HCT116 (cell line): ENCODE results near the gene GLDC. TPM values are rescaled to one million over a fixed set of nuclear protein-coding genes. Genes with fewer than 3 reads are reported as not detected.

Experiments
- ATAC-seq: fragments of 200-7000 bp; cut with Tn5 transposase; 2 replicates; pipeline ENCODE4 v1.9.1; 2020; ENCODE audit warnings: mild to moderate bottlenecking, moderate library complexity
- BruUV-seq: library from RNA; stranded (reverse); fragments of 400-500 nt; replicated peaks from 2 replicates; lab custom pipeline; 2021; lab: Mats Ljungman, UMichigan
- CTCF ChIA-PET: fragments of 300-600 bp; sonication (Branson Sonifier 250); formaldehyde crosslinking; loops from one replicate; lab custom pipeline; 2021; ENCODE audit warnings: antibody characterized with exemption; lab: Charles Lee
- POLR2A ChIA-PET: fragments of 300-600, 350-600 bp; sonication (Branson Sonifier 250); formaldehyde crosslinking; loops from one replicate; lab custom pipeline; 2021; ENCODE audit warnings: antibody characterized with exemption; lab: Charles Lee
- RAD21 ChIA-PET, 2 experiments: fragments of 300-600 bp; sonication (Branson Sonifier 250); formaldehyde crosslinking; loops; one replicate each; lab custom pipeline; 2023; ENCODE audit warnings: low total read pairs in 2 of 2; ENCODE audit not compliant: uncharacterized antibody in 2 of 2, unreplicated experiment in 2 of 2, low non-redundant PET in 1 of 2; lab: Charles Lee
- DNase-seq: peaks from one replicate; pipeline ENCODE4 v3.0.0-alpha.2; 2010; ENCODE audit warnings: low read depth, low spot score
- H2AFZ ChIP-seq: fragments of 200-600 bp; shearing (Covaris generic), sonication (generic); 2 replicates; pipeline ENCODE4 v1.6.1; 2017; ENCODE audit warnings: low read depth, mixed run types, mixed read lengths, antibody characterized with exemption, low read length; ENCODE audit not compliant: poor library complexity, severe bottlenecking
- H3K27ac ChIP-seq: 2 replicates; pipeline ENCODE4 v1.5.1; 2012; ENCODE audit warnings: low read depth, low read length
- H3K27me3 ChIP-seq: fragments of 200-600 bp; sonication (generic); 2 replicates; pipeline ENCODE4 v1.6.1; 2016; ENCODE audit warnings: mixed run types, low read length, mixed read lengths; ENCODE audit not compliant: insufficient read depth
- H3K36me3 ChIP-seq, 2 experiments: fragments of 200-500 bp in 1 of 2; fragments of 200-600 bp in 1 of 2; sonication (Bioruptor generic) in 1 of 2; sonication (generic) in 1 of 2; 2 replicates each; pipeline versions ENCODE4 v1.5.1 to v1.6.1; 2014 to 2016; ENCODE audit warnings: low read length in 2 of 2, inconsistent platforms in 1 of 2, mixed read lengths in 1 of 2, mixed run types in 1 of 2; ENCODE audit not compliant: insufficient read depth in 2 of 2, control insufficient read depth in 1 of 2
- H3K4me1 ChIP-seq, 2 experiments: fragments of 200-600 bp in 1 of 2; sonication (generic) in 1 of 2; 2 replicates each; pipeline versions ENCODE4 v1.5.1 to v1.6.1; 2012 to 2017; ENCODE audit warnings: low read length in 2 of 2, inconsistent platforms in 1 of 2, mild to moderate bottlenecking in 1 of 2, mixed read lengths in 1 of 2, mixed run types in 1 of 2, moderate library complexity in 1 of 2; ENCODE audit not compliant: insufficient read depth in 2 of 2, control insufficient read depth in 1 of 2
- H3K4me2 ChIP-seq: fragments of 200-600 bp; sonication (generic); 2 replicates; pipeline ENCODE4 v1.6.1; 2017; ENCODE audit warnings: mixed run types, low read length, mixed read lengths
- H3K4me3 ChIP-seq, 2 experiments: fragments of 200-600 bp in 1 of 2; sonication (generic) in 1 of 2; replicated peaks in 1 of 2; 2 replicates each; pipeline ENCODE4 v1.5.1; 2011 to 2016; ENCODE audit warnings: low read length in 2 of 2, control low read depth in 1 of 2, low read depth in 1 of 2, mild to moderate bottlenecking in 1 of 2, mixed read lengths in 1 of 2, mixed run types in 1 of 2
- H3K79me2 ChIP-seq: fragments of 200-600 bp; sonication (generic); 2 replicates; pipeline ENCODE4 v1.6.1; 2017; ENCODE audit warnings: mild to moderate bottlenecking, mixed run types, low read length, moderate library complexity, mixed read lengths; ENCODE audit not compliant: insufficient read depth
- H3K9ac ChIP-seq: fragments of 200-600 bp; sonication (generic); 2 replicates; pipeline ENCODE4 v1.6.1; 2016; ENCODE audit warnings: low read length, mixed read lengths
- H3K9me2 ChIP-seq: fragments of 200-600 bp; sonication (generic), shearing (Covaris generic); 2 replicates; pipeline ENCODE4 v1.6.1; 2017; ENCODE audit warnings: mixed run types, mild to moderate bottlenecking, moderate library complexity; ENCODE audit not compliant: insufficient read depth
- H3K9me3 ChIP-seq, 2 experiments: fragments of 200-500 bp in 1 of 2; fragments of 200-600 bp in 1 of 2; sonication (Bioruptor generic) in 1 of 2; sonication (generic) in 1 of 2; 2 replicates each; pipeline ENCODE4 v1.6.1; 2014 to 2017; ENCODE audit warnings: low read length in 2 of 2, mixed read lengths in 2 of 2, inconsistent platforms in 1 of 2, low read depth in 1 of 2, mild to moderate bottlenecking in 1 of 2, mixed run types in 1 of 2, moderate library complexity in 1 of 2; ENCODE audit not compliant: control insufficient read depth in 1 of 2, insufficient read depth in 1 of 2
- H4K20me1 ChIP-seq: fragments of 200-600 bp; sonication (generic), shearing (Covaris generic); 2 replicates; pipeline ENCODE4 v1.6.1; 2017; ENCODE audit warnings: mixed run types, mild to moderate bottlenecking, moderate library complexity; ENCODE audit not compliant: insufficient read depth
- CTCF ChIP-seq, 3 experiments: fragments of 200-600 bp in 1 of 3; sonication (generic) in 1 of 3; IDR thresholded peaks in 2 of 3; conservative IDR thresholded peaks in 1 of 3; 2 replicates each; pipeline ENCODE4 v1.5.1; 2012 to 2017; ENCODE audit warnings: low read depth in 2 of 3, low read length in 2 of 3, antibody characterized with exemption in 1 of 3, borderline replicate concordance in 1 of 3, control low read depth in 1 of 3, mild to moderate bottlenecking in 1 of 3, mixed read lengths in 1 of 3, mixed run types in 1 of 3, moderate library complexity in 1 of 3; ENCODE audit not compliant: insufficient read depth in 1 of 3
- EGR1 ChIP-seq: IDR thresholded peaks from 2 replicates; pipeline ENCODE4 v1.6.1; 2012; ENCODE audit warnings: low read depth
- ELF1 ChIP-seq: IDR thresholded peaks from 2 replicates; pipeline ENCODE4 v1.6.1; 2012; ENCODE audit warnings: low read depth, borderline replicate concordance
- EZH2 ChIP-seq: fragments of 200-600 bp; sonication (generic); IDR thresholded peaks from 2 replicates; pipeline ENCODE4 v1.6.1; 2017; ENCODE audit warnings: antibody characterized with exemption, mixed run types
- EZH2phosphoT487 ChIP-seq: fragments of 200-600 bp; IDR thresholded peaks from 2 replicates; pipeline ENCODE4 v1.6.1; 2018; ENCODE audit warnings: antibody characterized with exemption, borderline replicate concordance
- FOSL1 ChIP-seq: IDR thresholded peaks from 2 replicates; pipeline ENCODE4 v1.6.1; 2012; ENCODE audit warnings: low read depth
- JUND ChIP-seq: IDR thresholded peaks from 2 replicates; pipeline ENCODE4 v1.6.1; 2012
- POLR2A ChIP-seq: IDR thresholded peaks from 2 replicates; pipeline ENCODE4 v1.7.0; 2011; ENCODE audit warnings: borderline replicate concordance; ENCODE audit not compliant: insufficient read depth, insufficient read length; ENCODE audit errors: extremely low read depth
- POLR2AphosphoS5 ChIP-seq: IDR thresholded peaks from 2 replicates; pipeline ENCODE4 v1.6.1; 2011; ENCODE audit warnings: mild to moderate bottlenecking, low read depth, low read length, moderate library complexity
- RAD21 ChIP-seq: IDR thresholded peaks from 2 replicates; pipeline ENCODE4 v1.6.1; 2012; ENCODE audit warnings: low read depth, mild to moderate bottlenecking
- REST ChIP-seq: IDR thresholded peaks from 2 replicates; pipeline ENCODE4 v1.6.1; 2012; ENCODE audit warnings: low read depth
- SP1 ChIP-seq: IDR thresholded peaks from 2 replicates; pipeline ENCODE4 v1.6.1; 2012; ENCODE audit warnings: low read depth
- SRF ChIP-seq: IDR thresholded peaks from 2 replicates; pipeline ENCODE4 v1.6.1; 2012; ENCODE audit warnings: low read depth
- TCF7L2 ChIP-seq: IDR thresholded peaks from 2 replicates; pipeline ENCODE4 v1.7.0; 2011; ENCODE audit warnings: borderline replicate concordance, inconsistent platforms; ENCODE audit not compliant: insufficient read depth, insufficient read length; ENCODE audit errors: extremely low read depth
- YY1 ChIP-seq: IDR thresholded peaks from 2 replicates; pipeline ENCODE4 v1.6.1; 2011; ENCODE audit warnings: low read length, low read depth, moderate library complexity, mild to moderate bottlenecking; ENCODE audit not compliant: insufficient replicate concordance; ENCODE audit errors: extremely low read depth
- ZBTB33 ChIP-seq: IDR thresholded peaks from 2 replicates; pipeline ENCODE4 v1.6.1; 2011; ENCODE audit warnings: mild to moderate bottlenecking, low read length, moderate library complexity; ENCODE audit not compliant: insufficient replicate concordance; ENCODE audit errors: extremely low read depth
- ZNF274 ChIP-seq: fragments of 200-500 bp; sonication (Bioruptor generic); IDR thresholded peaks from 2 replicates; pipeline ENCODE4 v1.6.1; 2014; ENCODE audit warnings: mild to moderate bottlenecking, low read depth, low read length, inconsistent platforms
- intact Hi-C: fragments of 100-400 bp; cut with micrococcal nuclease; formaldehyde crosslinking; loops from 2 replicates; pipeline ENCODE4 v1.10.0; 2022
- total RNA-seq: library from RNA; stranded (reverse); gene quantifications from one replicate; pipeline ENCODE4 v1.2.1, GENCODE V29; 2021; ENCODE audit not compliant: unreplicated experiment
- TF ChIP-seq, protein P1 (sequence below): IDR thresholded peaks from 2 replicates; pipeline ENCODE4 v1.6.1; 2012

The GLDC gene
- total RNA-seq, 1 experiment from 2014 or later, result 4.9 TPM

GRCh38 chr9:6619909-6620308 is 25.6 kb downstream of the GLDC start:
- Histone ChIP-seq H3K27me3 (no peaks in the 10 kb centered on the region), H3K4me1 (no peaks in the 10 kb centered on the region), H3K9ac (no peak overlapping the region), H3K27ac (no peak overlapping the region), H3K4me3 (no peak overlapping the region), H3K79me2 (no peaks in the 10 kb centered on the region), H4K20me1 (no peaks in the 10 kb centered on the region), H3K4me2 (no peak overlapping the region), H3K9me2 (0 out of 2 replicates have a peak, but pooled peaks cover 4% of the 10 kb centered on the region), H2AFZ (no peak overlapping the region), H3K36me3 (no peaks in the 10 kb centered on the region), H3K9me3 (no peaks in the 10 kb centered on the region)
- BruUV-seq, result no TSS peak
- no peak for TF ChIP-seq EGR1
- TF ChIP-seq POLR2A, result no peak
- no peak for TF ChIP-seq SRF
- TF ChIP-seq EZH2phosphoT487, result no peak
- TF ChIP-seq ZBTB33, result no peak
- no peak for TF ChIP-seq SP1
- TF ChIP-seq ZNF274, result no peak
- TF ChIP-seq YY1, result no peak
- TF ChIP-seq RAD21, result no peak
- TF ChIP-seq JUND, result no peak
- TF ChIP-seq, protein P1, sequence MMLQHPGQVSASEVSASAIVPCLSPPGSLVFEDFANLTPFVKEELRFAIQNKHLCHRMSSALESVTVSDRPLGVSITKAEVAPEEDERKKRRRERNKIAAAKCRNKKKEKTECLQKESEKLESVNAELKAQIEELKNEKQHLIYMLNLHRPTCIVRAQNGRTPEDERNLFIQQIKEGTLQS, result no peak
- no peak for TF ChIP-seq TCF7L2
- TF ChIP-seq CTCF (IDR thresholded peaks at IDR 0.05 in 2 of 3, conservative IDR thresholded peaks at IDR 0.05 in 1 of 3; ENCODE audit: borderline replicate concordance in 1 of 3, insufficient read depth in 1 of 3, low read depth in 2 of 3, low read length in 2 of 3), result no peak
- no peak for TF ChIP-seq EZH2
- no peak for TF ChIP-seq POLR2AphosphoS5
- no peak for TF ChIP-seq FOSL1
- no peak for TF ChIP-seq REST
- TF ChIP-seq ELF1, result no peak
- intact Hi-C loops, result no loop called here
- CTCF ChIA-PET, result no interaction called here
- no peak for ATAC-seq
- POLR2A ChIA-PET, result no interaction called here
- RAD21 ChIA-PET, result no interaction called here
- no peak for DNase-seq
